SK-N-SH treated with all-trans-retinoic acid at 6 μM for 48 hours (cell line): Measurements from ENCODE around the gene LRRK1.

Source experiments
- ATAC-seq: fragments of 200-7000 bp; cut with Tn5 transposase; 3 replicates; pipeline ENCODE4 v1.9.1; 2020; ENCODE audit warnings: mild to moderate bottlenecking, moderate library complexity
- ARNTL ChIP-seq: fragments of 450-650 bp; formaldehyde crosslinking; IDR thresholded peaks from 2 replicates; pipeline ENCODE4 v1.5.0; 2020; ENCODE audit warnings: low read depth, mild to moderate bottlenecking, moderate library complexity, borderline replicate concordance
- BACH2 ChIP-seq: fragments of 250-450 bp; sonication (Bioruptor Pico); IDR thresholded peaks from 2 replicates; pipeline ENCODE4 v1.9.0; 2021; ENCODE audit warnings: mild to moderate bottlenecking, borderline replicate concordance
- CSDC2 ChIP-seq: fragments of 250-450 bp; sonication (Bioruptor Pico); IDR thresholded peaks from 2 replicates; pipeline ENCODE4 v1.5.0; 2020; ENCODE audit warnings: mild to moderate bottlenecking, moderate library complexity
- ESRRG ChIP-seq: fragments of 250-450 bp; sonication (Bioruptor Pico); IDR thresholded peaks from 2 replicates; pipeline ENCODE4 v1.6.1; 2021; ENCODE audit warnings: mild to moderate bottlenecking
- GLIS3 ChIP-seq: fragments of 250-450 bp; sonication (Bioruptor Pico); IDR thresholded peaks from 2 replicates; pipeline ENCODE4 v1.5.0; 2020; ENCODE audit warnings: mild to moderate bottlenecking, moderate library complexity
- ISL1 ChIP-seq: fragments of 250-450 bp; sonication (Bioruptor Pico); IDR thresholded peaks from 2 replicates; pipeline ENCODE4 v2.1.2; 2022; ENCODE audit warnings: mild to moderate bottlenecking, moderate library complexity
- OSR1 ChIP-seq: fragments of 250-450 bp; sonication (Bioruptor Pico); IDR thresholded peaks from 2 replicates; pipeline ENCODE4 v1.8.0; 2022; ENCODE audit warnings: moderate library complexity, mild to moderate bottlenecking, inconsistent platforms
- RARB ChIP-seq: fragments of 250-450 bp; sonication (Bioruptor Pico); IDR thresholded peaks from 2 replicates; pipeline ENCODE4 v1.8.0; 2021; ENCODE audit warnings: mild to moderate bottlenecking, moderate library complexity
- SNAI2 ChIP-seq: fragments of 250-450 bp; sonication (Bioruptor Pico); IDR thresholded peaks from 2 replicates; pipeline ENCODE4 v1.5.0; 2020; ENCODE audit warnings: mild to moderate bottlenecking, moderate library complexity
- TCF4 ChIP-seq: fragments of 250-450 bp; sonication (Bioruptor Pico); IDR thresholded peaks from 2 replicates; pipeline ENCODE4 v1.8.0; 2021; ENCODE audit warnings: mild to moderate bottlenecking, moderate library complexity, borderline replicate concordance
- TOX ChIP-seq: fragments of 250-450 bp; sonication (Bioruptor Pico); IDR thresholded peaks from 2 replicates; pipeline ENCODE4 v1.8.0; 2021; ENCODE audit warnings: mild to moderate bottlenecking, moderate library complexity, borderline replicate concordance
- ZC3H10 ChIP-seq: fragments of 250-450 bp; sonication (Bioruptor Pico); IDR thresholded peaks from 2 replicates; pipeline ENCODE4 v1.5.1; 2021; ENCODE audit warnings: mild to moderate bottlenecking, moderate library complexity
- ZFP3 ChIP-seq: fragments of 250-450 bp; sonication (Bioruptor Pico); IDR thresholded peaks from 2 replicates; pipeline ENCODE4 v1.5.0; 2020; ENCODE audit warnings: mild to moderate bottlenecking, moderate library complexity
- ZFP30 ChIP-seq: fragments of 450-650 bp; formaldehyde crosslinking; IDR thresholded peaks from 2 replicates; pipeline ENCODE4 v1.5.0; 2022; ENCODE audit warnings: mild to moderate bottlenecking, moderate library complexity
- ZNF565 ChIP-seq: fragments of 450-650 bp; formaldehyde crosslinking; conservative IDR thresholded peaks from 2 replicates; pipeline ENCODE4 v1.5.0; 2020; ENCODE audit warnings: low read depth, mild to moderate bottlenecking, moderate library complexity
- ZNF70 ChIP-seq: fragments of 450-650 bp; formaldehyde crosslinking; IDR thresholded peaks from 2 replicates; pipeline ENCODE4 v1.5.0; 2020; ENCODE audit warnings: mild to moderate bottlenecking, moderate library complexity
- ZNF8 ChIP-seq: fragments of 450-650 bp; formaldehyde crosslinking; IDR thresholded peaks from 2 replicates; pipeline ENCODE4 v1.5.0; 2020; ENCODE audit warnings: mild to moderate bottlenecking, moderate library complexity
- TF ChIP-seq, protein P1 (sequence below): fragments of 250-450 bp; sonication (Bioruptor Pico); IDR thresholded peaks from 2 replicates; pipeline ENCODE4 v1.8.0; 2021; ENCODE audit warnings: low read depth, mild to moderate bottlenecking, moderate library complexity, borderline replicate concordance
- TF ChIP-seq, protein P2 (sequence below): fragments of 250-450 bp; sonication (Bioruptor Pico); IDR thresholded peaks from 2 replicates; pipeline ENCODE4 v1.5.1; 2020; ENCODE audit warnings: low read depth, mild to moderate bottlenecking, moderate library complexity
- TF ChIP-seq, protein P3 (sequence below): fragments of 250-450 bp; sonication (Bioruptor Pico); IDR thresholded peaks from 2 replicates; pipeline ENCODE4 v1.5.1; 2021; ENCODE audit warnings: mild to moderate bottlenecking, moderate library complexity
- TF ChIP-seq, protein P4 (sequence below): fragments of 250-450 bp; sonication (Bioruptor Pico); IDR thresholded peaks from 2 replicates; pipeline ENCODE4 v1.5.0; 2020; ENCODE audit warnings: mild to moderate bottlenecking, moderate library complexity

The LRRK1 gene

DNA sequence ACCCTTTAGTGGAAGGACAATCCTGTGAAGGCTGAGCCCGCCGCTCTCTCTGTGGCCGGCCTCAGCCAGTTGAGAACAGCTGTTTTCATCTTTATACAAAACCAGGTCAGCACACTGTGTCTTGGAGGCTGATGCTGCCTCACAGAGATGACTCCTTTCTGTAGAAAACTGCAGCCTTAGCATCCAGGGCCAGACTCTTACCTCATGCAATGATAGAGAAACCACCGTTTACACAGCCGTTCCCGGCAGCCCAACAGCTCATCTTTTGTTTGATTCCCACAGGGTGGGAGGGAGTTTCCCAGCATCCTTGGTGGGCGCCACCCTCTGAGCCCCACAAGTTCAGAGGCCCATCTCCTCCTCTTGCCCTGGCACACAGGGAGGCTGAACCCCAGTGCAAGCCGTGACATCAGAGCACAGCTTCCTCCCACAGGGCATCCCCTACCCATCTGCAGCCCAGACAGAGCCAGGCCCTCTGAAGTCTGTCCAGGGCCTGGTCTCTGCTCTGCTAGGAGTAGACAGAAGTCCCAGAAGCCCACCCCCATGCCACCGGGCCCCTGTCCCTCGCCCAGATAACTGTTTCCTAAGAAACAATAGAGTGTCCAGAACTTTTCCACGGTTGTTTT is 105.0 kb downstream of the LRRK1 start:
- no peak for ATAC-seq
- TF ChIP-seq, protein P1, sequence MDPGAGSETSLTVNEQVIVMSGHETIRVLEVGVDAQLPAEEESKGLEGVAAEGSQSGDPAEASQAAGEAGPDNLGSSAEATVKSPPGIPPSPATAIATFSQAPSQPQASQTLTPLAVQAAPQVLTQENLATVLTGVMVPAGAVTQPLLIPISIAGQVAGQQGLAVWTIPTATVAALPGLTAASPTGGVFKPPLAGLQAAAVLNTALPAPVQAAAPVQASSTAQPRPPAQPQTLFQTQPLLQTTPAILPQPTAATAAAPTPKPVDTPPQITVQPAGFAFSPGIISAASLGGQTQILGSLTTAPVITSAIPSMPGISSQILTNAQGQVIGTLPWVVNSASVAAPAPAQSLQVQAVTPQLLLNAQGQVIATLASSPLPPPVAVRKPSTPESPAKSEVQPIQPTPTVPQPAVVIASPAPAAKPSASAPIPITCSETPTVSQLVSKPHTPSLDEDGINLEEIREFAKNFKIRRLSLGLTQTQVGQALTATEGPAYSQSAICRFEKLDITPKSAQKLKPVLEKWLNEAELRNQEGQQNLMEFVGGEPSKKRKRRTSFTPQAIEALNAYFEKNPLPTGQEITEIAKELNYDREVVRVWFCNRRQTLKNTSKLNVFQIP (CRISPR knock-in tag) = no peak
- TF ChIP-seq BACH2 (CRISPR knock-in tag) (no peak), RARB (CRISPR knock-in tag) (no peak), ZNF565 (CRISPR knock-in tag) (no peak), SNAI2 (CRISPR knock-in tag) (no peak), ZNF8 (CRISPR knock-in tag) (no peak), ZFP3 (CRISPR knock-in tag) (no peak), CSDC2 (CRISPR knock-in tag) (no peak), ISL1 (CRISPR knock-in tag) (no peak), ZC3H10 (CRISPR knock-in tag) (no peak), TCF4 (no peak), ZNF70 (CRISPR knock-in tag) (no peak), TOX (CRISPR knock-in tag) (no peak), OSR1 (CRISPR knock-in tag) (no peak), ARNTL (no peak), ESRRG (CRISPR knock-in tag) (no peak), ZFP30 (CRISPR knock-in tag) (no peak), GLIS3 (CRISPR knock-in tag) (no peak)
- TF ChIP-seq, protein P2, sequence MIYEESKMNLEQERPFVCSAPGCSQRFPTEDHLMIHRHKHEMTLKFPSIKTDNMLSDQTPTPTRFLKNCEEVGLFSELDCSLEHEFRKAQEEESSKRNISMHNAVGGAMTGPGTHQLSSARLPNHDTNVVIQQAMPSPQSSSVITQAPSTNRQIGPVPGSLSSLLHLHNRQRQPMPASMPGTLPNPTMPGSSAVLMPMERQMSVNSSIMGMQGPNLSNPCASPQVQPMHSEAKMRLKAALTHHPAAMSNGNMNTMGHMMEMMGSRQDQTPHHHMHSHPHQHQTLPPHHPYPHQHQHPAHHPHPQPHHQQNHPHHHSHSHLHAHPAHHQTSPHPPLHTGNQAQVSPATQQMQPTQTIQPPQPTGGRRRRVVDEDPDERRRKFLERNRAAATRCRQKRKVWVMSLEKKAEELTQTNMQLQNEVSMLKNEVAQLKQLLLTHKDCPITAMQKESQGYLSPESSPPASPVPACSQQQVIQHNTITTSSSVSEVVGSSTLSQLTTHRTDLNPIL = no peak

DNA sequence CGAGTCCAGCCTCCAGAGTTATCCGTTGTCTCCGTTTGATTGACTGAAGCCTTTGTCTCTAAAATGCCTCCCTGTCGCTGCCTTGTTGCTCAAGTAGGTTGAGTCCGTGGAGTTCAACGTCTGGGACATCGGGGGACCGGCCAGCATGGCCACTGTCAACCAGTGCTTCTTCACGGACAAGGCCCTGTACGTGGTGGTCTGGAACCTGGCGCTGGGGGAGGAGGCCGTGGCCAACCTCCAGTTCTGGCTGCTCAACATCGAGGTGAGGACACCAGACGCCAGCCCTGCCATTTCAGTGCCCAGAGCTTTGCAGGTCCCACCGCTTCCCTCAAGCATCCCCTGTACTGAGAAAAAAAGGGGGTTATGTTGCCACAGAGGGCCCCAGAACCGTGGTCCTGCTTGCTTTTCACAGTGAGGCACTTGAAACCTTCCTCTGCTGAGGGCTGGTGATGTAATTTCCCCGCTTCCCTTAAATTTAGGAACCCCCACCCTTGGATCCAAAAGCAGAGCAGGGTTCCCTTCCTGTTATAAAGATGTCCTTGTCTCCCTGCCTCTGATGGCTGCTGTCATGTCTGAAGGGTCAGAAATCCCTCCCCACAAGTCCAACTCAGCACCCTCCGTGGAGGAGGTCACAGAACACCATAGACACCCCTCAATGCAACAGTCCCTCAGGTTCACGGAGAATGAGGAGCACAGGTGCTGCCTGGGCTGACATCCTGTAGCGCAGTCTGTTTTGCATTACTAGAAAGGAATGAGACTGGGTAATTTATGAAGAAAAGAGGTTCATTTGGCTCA is 105.7 kb downstream of the LRRK1 start:
- TF ChIP-seq TCF4 = no peak
- TF ChIP-seq ZNF8 (CRISPR knock-in tag) = no peak
- no peak for ATAC-seq

DNA sequence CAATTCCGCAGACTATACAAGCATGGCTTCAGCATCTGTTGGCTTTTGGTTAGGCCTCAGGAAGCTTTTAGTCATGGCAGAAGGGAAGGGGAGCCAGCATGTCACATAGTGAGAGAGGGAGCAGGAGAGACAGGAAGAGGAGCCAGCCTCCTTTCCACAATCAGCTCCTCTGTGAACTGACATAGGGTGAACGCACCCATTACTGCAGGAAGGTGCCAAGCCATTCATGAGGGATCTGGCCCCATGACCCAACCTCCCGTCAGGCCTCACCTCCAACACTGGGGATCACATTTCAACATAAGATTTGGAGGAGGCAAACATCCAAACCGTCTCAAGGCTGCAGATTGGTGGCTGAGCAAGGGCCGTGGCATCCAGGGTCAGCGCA is 106.3 kb downstream of the LRRK1 start:
- ATAC-seq = no peak
- TF ChIP-seq, protein P3, sequence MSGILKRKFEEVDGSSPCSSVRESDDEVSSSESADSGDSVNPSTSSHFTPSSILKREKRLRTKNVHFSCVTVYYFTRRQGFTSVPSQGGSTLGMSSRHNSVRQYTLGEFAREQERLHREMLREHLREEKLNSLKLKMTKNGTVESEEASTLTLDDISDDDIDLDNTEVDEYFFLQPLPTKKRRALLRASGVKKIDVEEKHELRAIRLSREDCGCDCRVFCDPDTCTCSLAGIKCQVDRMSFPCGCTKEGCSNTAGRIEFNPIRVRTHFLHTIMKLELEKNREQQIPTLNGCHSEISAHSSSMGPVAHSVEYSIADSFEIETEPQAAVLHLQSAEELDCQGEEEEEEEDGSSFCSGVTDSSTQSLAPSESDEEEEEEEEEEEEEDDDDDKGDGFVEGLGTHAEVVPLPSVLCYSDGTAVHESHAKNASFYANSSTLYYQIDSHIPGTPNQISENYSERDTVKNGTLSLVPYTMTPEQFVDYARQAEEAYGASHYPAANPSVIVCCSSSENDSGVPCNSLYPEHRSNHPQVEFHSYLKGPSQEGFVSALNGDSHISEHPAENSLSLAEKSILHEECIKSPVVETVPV (CRISPR knock-in tag) = no peak
- TF ChIP-seq TOX (CRISPR knock-in tag) (no peak), GLIS3 (CRISPR knock-in tag) (no peak), ESRRG (CRISPR knock-in tag) (no peak), ZFP3 (CRISPR knock-in tag) (no peak), ARNTL (no peak), BACH2 (CRISPR knock-in tag) (no peak), TCF4 (no peak), RARB (CRISPR knock-in tag) (no peak), SNAI2 (CRISPR knock-in tag) (no peak), CSDC2 (CRISPR knock-in tag) (no peak), ZNF70 (CRISPR knock-in tag) (no peak), ZNF8 (CRISPR knock-in tag) (no peak)
- TF ChIP-seq, protein P2 = no peak
- TF ChIP-seq, protein P4, sequence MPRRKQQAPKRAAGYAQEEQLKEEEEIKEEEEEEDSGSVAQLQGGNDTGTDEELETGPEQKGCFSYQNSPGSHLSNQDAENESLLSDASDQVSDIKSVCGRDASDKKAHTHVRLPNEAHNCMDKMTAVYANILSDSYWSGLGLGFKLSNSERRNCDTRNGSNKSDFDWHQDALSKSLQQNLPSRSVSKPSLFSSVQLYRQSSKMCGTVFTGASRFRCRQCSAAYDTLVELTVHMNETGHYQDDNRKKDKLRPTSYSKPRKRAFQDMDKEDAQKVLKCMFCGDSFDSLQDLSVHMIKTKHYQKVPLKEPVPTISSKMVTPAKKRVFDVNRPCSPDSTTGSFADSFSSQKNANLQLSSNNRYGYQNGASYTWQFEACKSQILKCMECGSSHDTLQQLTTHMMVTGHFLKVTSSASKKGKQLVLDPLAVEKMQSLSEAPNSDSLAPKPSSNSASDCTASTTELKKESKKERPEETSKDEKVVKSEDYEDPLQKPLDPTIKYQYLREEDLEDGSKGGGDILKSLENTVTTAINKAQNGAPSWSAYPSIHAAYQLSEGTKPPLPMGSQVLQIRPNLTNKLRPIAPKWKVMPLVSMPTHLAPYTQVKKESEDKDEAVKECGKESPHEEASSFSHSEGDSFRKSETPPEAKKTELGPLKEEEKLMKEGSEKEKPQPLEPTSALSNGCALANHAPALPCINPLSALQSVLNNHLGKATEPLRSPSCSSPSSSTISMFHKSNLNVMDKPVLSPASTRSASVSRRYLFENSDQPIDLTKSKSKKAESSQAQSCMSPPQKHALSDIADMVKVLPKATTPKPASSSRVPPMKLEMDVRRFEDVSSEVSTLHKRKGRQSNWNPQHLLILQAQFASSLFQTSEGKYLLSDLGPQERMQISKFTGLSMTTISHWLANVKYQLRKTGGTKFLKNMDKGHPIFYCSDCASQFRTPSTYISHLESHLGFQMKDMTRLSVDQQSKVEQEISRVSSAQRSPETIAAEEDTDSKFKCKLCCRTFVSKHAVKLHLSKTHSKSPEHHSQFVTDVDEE (CRISPR knock-in tag) = no peak
- TF ChIP-seq, protein P1 (CRISPR knock-in tag) = no peak
